CD14-positive monocyte (primary cell): Measurements from ENCODE around the gene CCS. TPM values are rescaled to one million over a fixed set of nuclear protein-coding genes. Genes with fewer than 3 reads are reported as not detected.
A peak's percentile ranks its signal among the peaks of the same experiment; 100 is the strongest.

ENCODE experiments used
- DNase-seq, 3 donors: peaks; one replicate each; pipeline ENCODE4 v3.0.0-alpha.2; 2011 to 2022
- H2AFZ ChIP-seq: 2 replicates; pipeline ENCODE4 v1.6.0; 2012; ENCODE audit warnings: mild to moderate bottlenecking, low read depth, low read length, inconsistent platforms; ENCODE audit not compliant: insufficient read depth, poor library complexity, severe bottlenecking
- H3K27ac ChIP-seq, 2 donors: 1 replicate in 1 of 2; 2 replicates in 1 of 2; pipeline ENCODE4 v1.5.1; 2012 to 2013; ENCODE audit warnings: low read length in 2 of 2, control low read depth in 1 of 2, inconsistent platforms in 1 of 2, low read depth in 1 of 2, mild to moderate bottlenecking in 1 of 2
- H3K27me3 ChIP-seq, 2 donors: one replicate each; pipeline versions ENCODE4 v1.6.0 to v1.6.1; 2011 to 2013; ENCODE audit warnings: low read length in 2 of 2; ENCODE audit not compliant: control insufficient read depth in 2 of 2, insufficient read depth in 2 of 2
- H3K36me3 ChIP-seq, 2 donors: replicated peaks in 1 of 2; 1 replicate in 1 of 2; 2 replicates in 1 of 2; pipeline versions ENCODE4 v1.5.1 to v1.6.1; 2012 to 2013; ENCODE audit warnings: low read length in 2 of 2, control low read depth in 1 of 2, inconsistent platforms in 1 of 2, mild to moderate bottlenecking in 1 of 2; ENCODE audit not compliant: insufficient read depth in 2 of 2, control insufficient read depth in 1 of 2
- H3K4me1 ChIP-seq, 2 donors: 1 replicate in 1 of 2; 2 replicates in 1 of 2; pipeline versions ENCODE4 v1.5.1 to v1.6.1; 2012 to 2013; ENCODE audit warnings: low read length in 2 of 2, control low read depth in 1 of 2, inconsistent platforms in 1 of 2, mild to moderate bottlenecking in 1 of 2, moderate library complexity in 1 of 2; ENCODE audit not compliant: insufficient read depth in 2 of 2, control insufficient read depth in 1 of 2
- H3K4me2 ChIP-seq: replicated peaks from 2 replicates; pipeline ENCODE3; 2012; ENCODE audit warnings: low read length, moderate library complexity, mild to moderate bottlenecking; ENCODE audit not compliant: poor library complexity, severe bottlenecking; ENCODE audit errors: extremely low read depth
- H3K4me3 ChIP-seq, 3 experiments: fragments of 200-600 bp in 1 of 3; sonication (generic) in 1 of 3; replicated peaks in 1 of 3; 1 replicate in 2 of 3; 2 replicates in 1 of 3; pipeline ENCODE4 v1.5.1; 2011 to 2013; ENCODE audit warnings: low read length in 3 of 3, mild to moderate bottlenecking in 3 of 3, control low read depth in 2 of 3, low read depth in 2 of 3, inconsistent platforms in 1 of 3, moderate library complexity in 1 of 3
- H3K79me2 ChIP-seq: 2 replicates; pipeline ENCODE4 v1.6.0; 2012; ENCODE audit warnings: mild to moderate bottlenecking, control low read depth, inconsistent platforms, low read length, moderate library complexity; ENCODE audit not compliant: insufficient read depth
- H3K9ac ChIP-seq: 2 replicates; pipeline ENCODE4 v1.6.0; 2017; ENCODE audit warnings: low read length, mild to moderate bottlenecking; ENCODE audit not compliant: insufficient read depth, poor library complexity, severe bottlenecking
- H3K9me3 ChIP-seq, 2 donors: replicated peaks in 1 of 2; 1 replicate in 1 of 2; 2 replicates in 1 of 2; pipeline versions ENCODE4 v1.5.1 to v1.6.1; 2012 to 2013; ENCODE audit warnings: low read length in 2 of 2, control low read depth in 1 of 2; ENCODE audit not compliant: control insufficient read depth in 1 of 2, insufficient read depth in 1 of 2
- H4K20me1 ChIP-seq: 2 replicates; pipeline ENCODE4 v1.6.0; 2012; ENCODE audit warnings: mild to moderate bottlenecking, low read length, control low read depth, moderate library complexity; ENCODE audit not compliant: insufficient read depth
- H3K27ac Mint-ChIP-seq, 7 donors: one replicate each; pipeline ENCODE4 v1.8.0; 2020; ENCODE audit warnings: mild to moderate bottlenecking in 7 of 7, mixed read lengths in 7 of 7, moderate library complexity in 6 of 7, inconsistent platforms in 2 of 7
- H3K27me3 Mint-ChIP-seq, 3 donors: one replicate each; pipeline ENCODE4 v1.8.0; 2021 to 2022; ENCODE audit warnings: low read depth in 3 of 3, mild to moderate bottlenecking in 3 of 3, mixed read lengths in 3 of 3, moderate library complexity in 3 of 3, inconsistent platforms in 1 of 3
- H3K36me3 Mint-ChIP-seq, 2 donors: one replicate each; pipeline ENCODE4 v1.8.0; 2020; ENCODE audit warnings: mixed read lengths in 2 of 2, inconsistent platforms in 1 of 2, mild to moderate bottlenecking in 1 of 2
- H3K4me1 Mint-ChIP-seq: one replicate; pipeline ENCODE4 v1.8.0; 2020; ENCODE audit warnings: mild to moderate bottlenecking, mixed read lengths
- H3K4me3 Mint-ChIP-seq, 2 donors: one replicate each; pipeline ENCODE4 v1.8.0; 2020; ENCODE audit warnings: mild to moderate bottlenecking in 2 of 2, mixed read lengths in 2 of 2, moderate library complexity in 1 of 2
- H3K9me3 Mint-ChIP-seq, 7 donors: one replicate each; pipeline ENCODE4 v1.8.0; 2020 to 2022; ENCODE audit warnings: mixed read lengths in 7 of 7, mild to moderate bottlenecking in 6 of 7, moderate library complexity in 6 of 7, inconsistent platforms in 2 of 7
- WGBS: methylation state at CpG from one replicate; pipeline ENCODE4 v1.1.5; 2013; ENCODE audit warnings: missing lambda C conversion rate; ENCODE audit not compliant: insufficient coverage; 5-methylcytosine and 5-hydroxymethylcytosine counted together
- intact Hi-C, 2 donors: fragments of 100-400 bp; cut with micrococcal nuclease; formaldehyde crosslinking; loops; one replicate each; pipeline versions ENCODE4 v1.15.0 to v1.15.1; 2023
- polyA plus RNA-seq, 3 donors: library from polyadenylated mRNA; depleted of rRNA in 1 of 3; unstranded in 2 of 3; stranded (reverse) in 1 of 3; fragments of 300-500 nt in 2 of 3; fragments of >200 nt in 1 of 3; fragmentation: Illumina TruSeq in 2 of 3; gene quantifications; 1 replicate in 2 of 3; 2 replicates in 1 of 3; pipeline ENCODE4 v1.2.3, GENCODE V29; 2012 to 2021
- TF ChIP-seq, protein P1 (sequence below): fragments of 200-600 bp; IDR thresholded peaks from one replicate; pipeline ENCODE4 v1.8.0; 2022; ENCODE audit warnings: antibody characterized with exemption, mild to moderate bottlenecking

Gene CCS
- polyA plus RNA-seq, 3 donors: 26.9 to 67.9 (median 37.0) TPM

DNA sequence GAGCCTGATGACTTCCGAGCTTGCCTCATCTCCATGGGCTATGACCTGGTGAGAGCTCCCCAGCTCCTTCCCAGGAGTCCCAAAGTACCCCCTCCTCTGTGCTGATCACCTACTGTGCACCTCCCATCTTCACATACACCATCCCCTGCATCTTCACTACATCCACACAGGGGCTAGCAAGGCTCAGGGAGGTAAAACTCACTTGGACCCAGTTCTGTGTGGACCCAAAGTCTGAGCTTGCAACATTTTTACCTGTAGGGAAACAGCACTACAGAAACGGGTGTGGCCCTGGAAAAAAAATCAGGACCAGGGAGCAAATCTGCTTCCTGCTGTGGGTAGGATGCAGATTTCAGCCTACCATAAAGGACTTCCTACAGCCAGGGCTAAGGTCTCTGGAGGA lies 30.7 kb upstream of the CCS start:
- no peak overlapping the region for H3K4me3 ChIP-seq
- H3K27me3 ChIP-seq: peaks cover 3 to 24% of the 10 kb centered on the region in 2 donors
- no peak for DNase-seq
- H3K79me2 ChIP-seq: no peaks in the 10 kb centered on the region
- H3K4me1 Mint-ChIP-seq: peaks cover 8% of the 10 kb centered on the region
- peaks cover 0 to 4% (median 0%) of the 10 kb centered on the region in 7 donors for H3K9me3 Mint-ChIP-seq
- H3K36me3 ChIP-seq: no peaks in the 10 kb centered on the region
- no peak overlapping the region for H3K9ac ChIP-seq
- WGBS: 100% methylated on average over 1 of the region's 2 CpGs
- H3K4me2 ChIP-seq: no peak overlapping the region
- no peak overlapping the region for H3K27ac ChIP-seq
- TF ChIP-seq, protein P1, sequence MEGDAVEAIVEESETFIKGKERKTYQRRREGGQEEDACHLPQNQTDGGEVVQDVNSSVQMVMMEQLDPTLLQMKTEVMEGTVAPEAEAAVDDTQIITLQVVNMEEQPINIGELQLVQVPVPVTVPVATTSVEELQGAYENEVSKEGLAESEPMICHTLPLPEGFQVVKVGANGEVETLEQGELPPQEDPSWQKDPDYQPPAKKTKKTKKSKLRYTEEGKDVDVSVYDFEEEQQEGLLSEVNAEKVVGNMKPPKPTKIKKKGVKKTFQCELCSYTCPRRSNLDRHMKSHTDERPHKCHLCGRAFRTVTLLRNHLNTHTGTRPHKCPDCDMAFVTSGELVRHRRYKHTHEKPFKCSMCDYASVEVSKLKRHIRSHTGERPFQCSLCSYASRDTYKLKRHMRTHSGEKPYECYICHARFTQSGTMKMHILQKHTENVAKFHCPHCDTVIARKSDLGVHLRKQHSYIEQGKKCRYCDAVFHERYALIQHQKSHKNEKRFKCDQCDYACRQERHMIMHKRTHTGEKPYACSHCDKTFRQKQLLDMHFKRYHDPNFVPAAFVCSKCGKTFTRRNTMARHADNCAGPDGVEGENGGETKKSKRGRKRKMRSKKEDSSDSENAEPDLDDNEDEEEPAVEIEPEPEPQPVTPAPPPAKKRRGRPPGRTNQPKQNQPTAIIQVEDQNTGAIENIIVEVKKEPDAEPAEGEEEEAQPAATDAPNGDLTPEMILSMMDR: no peak
- H3K4me1 ChIP-seq: peaks cover 0 to 5% of the 10 kb centered on the region in 2 donors
- intact Hi-C loops: no loop called here
- no peaks in the 10 kb centered on the region for H3K9me3 ChIP-seq
- no peaks in the 10 kb centered on the region for H4K20me1 ChIP-seq
- peaks cover 22 to 38% (median 24%) of the 10 kb centered on the region in 3 donors for H3K27me3 Mint-ChIP-seq
- H3K4me3 Mint-ChIP-seq: no peak overlapping the region
- peak overlapping the region in 1 of 7 donors; percentile 19 for H3K27ac Mint-ChIP-seq
- no peaks in the 10 kb centered on the region for H3K36me3 Mint-ChIP-seq
- no peak overlapping the region for H2AFZ ChIP-seq

DNA sequence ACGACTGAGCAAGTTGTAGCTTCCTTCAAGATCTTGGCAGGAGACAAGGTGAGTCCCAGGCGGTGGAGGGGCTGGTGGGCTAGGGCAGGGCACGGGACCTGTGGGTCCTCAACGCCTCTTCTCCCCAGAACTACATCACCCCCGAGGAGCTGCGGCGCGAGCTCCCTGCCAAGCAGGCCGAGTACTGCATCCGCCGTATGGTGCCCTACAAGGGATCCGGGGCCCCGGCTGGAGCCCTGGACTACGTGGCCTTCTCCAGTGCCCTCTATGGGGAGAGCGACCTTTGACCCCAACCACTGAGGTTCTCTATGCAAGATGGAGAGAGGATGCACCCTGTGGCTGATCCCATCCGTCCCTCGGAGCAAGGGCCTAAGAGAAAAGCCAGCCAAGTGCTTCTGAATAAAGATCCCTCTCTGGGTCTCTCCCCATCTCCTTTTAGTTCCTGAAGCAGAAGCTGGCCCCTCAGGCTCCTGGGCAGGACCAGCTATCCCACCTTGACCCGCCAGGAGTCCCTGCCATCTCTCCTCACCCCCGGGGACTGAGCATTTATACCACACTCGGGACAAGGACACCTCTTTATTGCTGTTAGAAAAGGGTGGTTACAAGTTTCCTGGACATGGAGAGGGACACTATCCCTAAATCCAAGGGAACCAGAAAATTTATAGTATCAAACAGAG lies 29.9 kb upstream of the CCS start:
- no peak overlapping the region for H3K27ac ChIP-seq
- H3K27me3 ChIP-seq: peaks cover 3 to 29% of the 10 kb centered on the region in 2 donors
- TF ChIP-seq, protein P1: no peak
- H2AFZ ChIP-seq: no peak overlapping the region
- no peak overlapping the region for H3K27ac Mint-ChIP-seq
- peaks cover 0 to 10% of the 10 kb centered on the region in 2 donors for H3K4me1 ChIP-seq
- no peak overlapping the region for H3K4me3 ChIP-seq
- WGBS: 99% methylated on average over 11 of the region's 20 CpGs
- H4K20me1 ChIP-seq: no peaks in the 10 kb centered on the region
- peaks cover 28 to 39% (median 29%) of the 10 kb centered on the region in 3 donors for H3K27me3 Mint-ChIP-seq
- H3K9ac ChIP-seq: no peak overlapping the region
- H3K36me3 Mint-ChIP-seq: no peaks in the 10 kb centered on the region
- no peak overlapping the region for H3K4me2 ChIP-seq
- no peaks in the 10 kb centered on the region for H3K9me3 ChIP-seq
- DNase-seq: no peak
- peaks cover 12% of the 10 kb centered on the region for H3K4me1 Mint-ChIP-seq
- intact Hi-C loops: no loop called here
- H3K4me3 Mint-ChIP-seq: no peak overlapping the region
- peaks cover 0 to 5% (median 0%) of the 10 kb centered on the region in 7 donors for H3K9me3 Mint-ChIP-seq
- H3K36me3 ChIP-seq: no peaks in the 10 kb centered on the region
- no peaks in the 10 kb centered on the region for H3K79me2 ChIP-seq
